ENCODE data around the gene DYNLRB1. TPM values are rescaled to one million over a fixed set of nuclear protein-coding genes. Genes with fewer than 3 reads are reported as not detected.

DYNLRB1 gene
- total RNA-seq, 1 donor from 2014 or later: 208 TPM

DNA sequence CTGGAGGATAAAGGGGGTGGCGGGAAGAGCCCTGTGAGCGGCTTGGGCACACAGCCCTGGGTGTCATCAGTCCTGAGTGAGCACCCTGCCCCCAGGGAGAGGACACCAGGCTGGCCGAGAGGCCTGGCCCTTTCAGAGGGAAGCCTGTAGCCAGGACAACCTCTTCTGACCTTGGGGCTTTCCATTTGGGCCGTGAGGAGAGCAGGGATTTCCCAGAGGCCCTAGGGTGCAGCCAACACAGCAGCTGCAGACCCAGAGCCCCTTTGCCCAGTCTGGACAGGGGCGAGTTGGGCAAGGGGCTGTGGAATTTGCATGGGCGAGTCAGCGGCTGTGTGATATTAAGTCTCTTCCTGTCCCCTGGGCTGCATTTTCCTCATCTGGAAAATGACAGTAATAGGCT, 48.6 kb downstream of the DYNLRB1 start:
- DNase-seq (ENCODE audit: low spot score, unreplicated experiment): no peak
- H3K27ac Mint-ChIP-seq: no peak overlapping the region
- H3K4me1 Mint-ChIP-seq (ENCODE audit: low read depth): no peaks in the 10 kb centered on the region
- TF ChIP-seq CTCF (IDR thresholded peaks at IDR 0.05; ENCODE audit: unreplicated experiment): no peak
- no peaks in the 10 kb centered on the region for H3K27me3 Mint-ChIP-seq
- no peaks in the 10 kb centered on the region for H3K9me3 Mint-ChIP-seq (ENCODE audit: low read depth)
- no peak overlapping the region for H3K4me3 Mint-ChIP-seq (ENCODE audit: low read depth)
- peaks cover 5% of the 10 kb centered on the region for H3K36me3 Mint-ChIP-seq (ENCODE audit: insufficient read depth)

- no peak for TF ChIP-seq CTCF (IDR thresholded peaks at IDR 0.05; ENCODE audit: unreplicated experiment)
- Mint-ChIP-seq H3K36me3 (ENCODE audit: insufficient read depth) (peaks cover 3% of the 10 kb centered on the region), H3K27ac (no peak overlapping the region), H3K9me3 (ENCODE audit: low read depth) (no peaks in the 10 kb centered on the region), H3K4me3 (ENCODE audit: low read depth) (no peak overlapping the region), H3K27me3 (no peaks in the 10 kb centered on the region), H3K4me1 (ENCODE audit: low read depth) (peaks cover 4% of the 10 kb centered on the region)
- no peak for DNase-seq (ENCODE audit: low spot score, unreplicated experiment)
Measured at GRCh38 chr20:34566978-34567891, 51.0 kb downstream of the DYNLRB1 start.

- TF ChIP-seq CTCF (IDR thresholded peaks at IDR 0.05; ENCODE audit: unreplicated experiment): no peak
- Mint-ChIP-seq H3K27ac (no peak overlapping the region), H3K4me1 (ENCODE audit: low read depth) (peaks cover 4% of the 10 kb centered on the region), H3K36me3 (ENCODE audit: insufficient read depth) (peaks cover 2% of the 10 kb centered on the region), H3K4me3 (ENCODE audit: low read depth) (no peak overlapping the region), H3K27me3 (no peaks in the 10 kb centered on the region), H3K9me3 (ENCODE audit: low read depth) (no peaks in the 10 kb centered on the region)
- DNase-seq (ENCODE audit: low spot score, unreplicated experiment): no peak
Measured at GRCh38 chr20:34567892-34568865, 52.0 kb downstream of the DYNLRB1 start.

- H3K4me1 Mint-ChIP-seq (ENCODE audit: low read depth): peaks cover 4% of the 10 kb centered on the region
- no peak for TF ChIP-seq CTCF (IDR thresholded peaks at IDR 0.05; ENCODE audit: unreplicated experiment)
- no peaks in the 10 kb centered on the region for H3K27me3 Mint-ChIP-seq
- H3K36me3 Mint-ChIP-seq (ENCODE audit: insufficient read depth): peaks cover 3% of the 10 kb centered on the region
- no peak for DNase-seq (ENCODE audit: low spot score, unreplicated experiment)
- no peak overlapping the region for H3K4me3 Mint-ChIP-seq (ENCODE audit: low read depth)
- no peaks in the 10 kb centered on the region for H3K9me3 Mint-ChIP-seq (ENCODE audit: low read depth)
- H3K27ac Mint-ChIP-seq: no peak overlapping the region
Measured at GRCh38 chr20:34569598-34569997, 53.4 kb downstream of the DYNLRB1 start.

DNA sequence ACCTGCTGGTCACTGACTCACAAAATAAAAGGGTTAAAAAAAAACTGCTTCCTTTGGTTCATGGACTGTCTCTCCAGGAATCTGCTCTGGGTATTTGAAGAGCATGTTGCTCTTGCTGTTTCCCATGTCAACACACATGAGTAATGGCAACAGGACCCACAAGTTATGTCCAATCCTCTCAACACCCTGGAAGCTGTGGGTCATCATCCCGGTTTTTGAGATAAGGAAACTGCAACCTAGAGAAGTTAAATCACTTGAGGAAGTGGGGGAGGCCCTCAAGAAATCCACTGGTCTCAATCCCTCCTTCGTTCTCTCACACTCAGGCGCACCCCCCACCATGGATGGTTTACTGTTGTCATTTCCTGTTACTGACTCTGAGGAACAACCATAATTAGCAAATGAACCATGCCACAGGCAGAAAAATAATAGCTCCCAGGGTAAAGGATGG, 54.7 kb downstream of the DYNLRB1 start:
- H3K4me1 Mint-ChIP-seq (ENCODE audit: low read depth): peaks cover 4% of the 10 kb centered on the region
- no peak overlapping the region for H3K27ac Mint-ChIP-seq
- no peak for TF ChIP-seq CTCF (IDR thresholded peaks at IDR 0.05; ENCODE audit: unreplicated experiment)
- no peak for DNase-seq (ENCODE audit: low spot score, unreplicated experiment)
- H3K4me3 Mint-ChIP-seq (ENCODE audit: low read depth): no peak overlapping the region
- H3K9me3 Mint-ChIP-seq (ENCODE audit: low read depth): no peaks in the 10 kb centered on the region
- no peaks in the 10 kb centered on the region for H3K27me3 Mint-ChIP-seq
- peaks cover 6% of the 10 kb centered on the region for H3K36me3 Mint-ChIP-seq (ENCODE audit: insufficient read depth)
